Embryonic facial prominence (tissue), 1 donor: ENCODE data around the gene MAPK13.
"Not testable (repeated sequence)": the region's sequence is repeated elsewhere in the genome, so short reads cannot be mapped to it uniquely, and the experiment has no call there.

ENCODE experiments used
- DNase-seq: peaks from one replicate; pipeline ENCODE4 v3.0.0-alpha.2; 2016; ENCODE audit errors: extremely low spot score

Gene MAPK13

DNA sequence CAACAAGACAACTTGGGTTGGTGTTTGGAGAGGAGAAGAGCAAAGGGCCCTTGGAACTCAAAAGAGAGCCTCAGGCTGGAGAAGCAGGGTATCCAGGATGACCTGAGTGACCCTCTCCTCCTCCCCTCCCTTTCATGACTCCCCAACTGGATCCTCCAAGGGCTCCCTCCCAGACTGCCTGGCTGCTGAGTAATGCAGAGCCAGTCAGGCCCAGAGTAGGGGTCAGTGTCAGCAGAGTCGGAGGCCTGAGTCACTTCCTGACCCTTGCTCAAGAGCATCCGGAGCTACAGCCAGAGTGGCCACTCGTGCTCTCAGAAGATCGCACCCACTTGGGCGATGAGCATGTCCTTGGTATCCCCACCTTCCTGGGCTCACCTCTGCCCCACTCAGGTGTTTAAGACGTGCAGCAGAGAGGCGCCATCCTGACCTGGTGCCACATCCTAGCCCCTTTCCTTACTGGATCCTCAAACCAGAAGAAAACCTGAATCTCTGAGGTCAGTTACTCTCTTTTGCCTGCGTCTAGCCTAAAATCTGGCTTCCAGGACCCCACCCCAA is 2.8 kb upstream of the MAPK13 start:
- DNase-seq, result no peak

DNA sequence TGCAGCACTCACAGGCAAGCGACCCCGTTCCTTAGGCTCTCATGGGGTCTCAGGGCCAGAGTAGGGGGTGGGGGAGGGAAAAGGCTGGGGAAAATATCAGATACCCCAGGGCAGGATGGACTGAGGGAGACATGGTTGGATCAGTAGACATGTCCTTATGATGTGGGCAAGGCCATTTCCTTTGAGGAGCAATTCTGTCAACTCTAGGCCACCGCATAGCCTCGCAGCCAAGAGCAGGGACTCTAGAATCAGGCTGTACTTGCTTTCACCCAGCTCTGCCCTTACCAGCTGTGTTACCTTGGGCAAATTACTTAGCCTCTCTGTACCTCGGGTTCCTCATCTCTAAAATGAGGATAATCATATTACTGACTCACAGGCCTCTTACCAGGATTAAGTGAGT is 2.2 kb upstream of the MAPK13 start:
- DNase-seq, result no peak

DNA sequence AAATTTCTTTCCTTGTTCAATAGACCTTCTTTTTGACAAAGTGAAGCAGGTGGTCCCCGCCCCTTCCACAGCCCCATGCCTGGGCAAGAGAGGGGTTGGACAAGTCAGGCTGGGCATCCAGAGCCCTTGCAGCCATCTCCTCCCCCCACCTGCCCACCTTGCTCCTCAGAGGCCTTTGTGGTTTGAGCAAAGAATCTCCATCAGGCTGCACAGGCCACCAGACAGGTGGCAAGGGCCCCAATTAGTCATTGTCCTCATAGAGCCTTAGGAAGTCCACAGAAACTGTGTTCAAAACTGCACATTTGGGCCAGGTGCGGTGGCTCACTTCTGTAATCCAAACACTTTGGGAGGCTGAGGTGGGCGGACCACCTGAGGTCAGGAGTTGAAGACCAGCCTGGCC is 1.5 kb upstream of the MAPK13 start:
- no peak for DNase-seq

DNA sequence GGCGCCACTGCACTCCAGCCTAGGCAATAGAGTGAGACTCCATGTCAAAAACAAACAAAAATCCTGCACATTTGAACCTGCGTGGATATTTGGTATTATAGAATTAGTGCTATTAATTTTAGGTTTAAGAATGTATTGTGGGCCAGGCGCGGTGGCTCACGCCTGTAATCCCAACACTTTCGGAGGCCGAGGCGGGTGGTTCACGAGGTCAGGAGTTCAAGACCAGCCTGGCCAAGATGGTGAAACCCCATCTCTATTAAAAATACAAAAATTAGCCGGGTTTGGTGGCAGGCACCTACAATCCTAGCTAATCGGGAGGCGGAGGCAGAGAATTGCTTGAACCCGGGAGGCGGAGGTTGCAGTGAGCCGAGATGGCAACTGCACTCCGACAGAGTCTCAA is 979 bp upstream of the MAPK13 start:
- not testable (repeated sequence) for DNase-seq

DNA sequence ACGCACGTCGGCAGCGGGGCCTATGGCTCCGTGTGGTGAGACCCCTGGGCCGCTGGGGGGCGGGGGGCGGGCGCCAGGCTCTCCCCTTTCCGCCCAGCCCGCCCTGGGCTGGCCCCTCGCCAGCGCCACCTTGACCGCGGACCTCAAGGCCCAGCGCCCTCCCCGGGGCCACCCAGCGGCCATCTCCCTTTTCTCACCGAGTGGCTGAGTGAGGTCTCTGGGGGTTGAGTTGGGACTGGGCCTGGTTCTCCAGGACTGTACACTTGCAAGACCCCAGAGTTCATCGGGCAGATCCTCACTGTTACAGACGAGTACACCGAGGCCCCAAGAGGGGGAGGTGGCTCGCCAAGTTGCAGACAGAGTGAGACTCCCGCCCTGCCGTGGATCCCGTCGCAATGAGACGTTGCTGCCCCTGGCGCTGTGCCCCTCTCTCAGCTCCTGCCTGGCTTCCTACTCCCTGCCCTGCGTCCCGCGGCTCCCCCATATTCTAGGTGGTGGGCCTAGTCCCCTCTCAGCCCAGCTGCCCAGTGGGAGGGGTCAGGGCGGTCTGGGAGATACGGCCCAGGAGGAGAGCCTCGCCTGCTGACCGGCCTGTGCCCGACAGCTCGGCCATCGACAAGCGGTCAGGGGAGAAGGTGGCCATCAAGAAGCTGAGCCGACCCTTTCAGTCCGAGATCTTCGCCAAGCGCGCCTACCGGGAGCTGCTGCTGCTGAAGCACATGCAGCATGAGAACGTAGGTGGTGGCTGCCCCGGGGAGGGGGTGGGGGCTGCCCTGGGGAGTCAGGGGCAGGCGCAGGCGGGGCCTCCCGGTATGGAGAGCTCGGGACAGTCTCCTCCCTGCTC is 576 bp downstream of the MAPK13 start:
- no peak for DNase-seq

DNA sequence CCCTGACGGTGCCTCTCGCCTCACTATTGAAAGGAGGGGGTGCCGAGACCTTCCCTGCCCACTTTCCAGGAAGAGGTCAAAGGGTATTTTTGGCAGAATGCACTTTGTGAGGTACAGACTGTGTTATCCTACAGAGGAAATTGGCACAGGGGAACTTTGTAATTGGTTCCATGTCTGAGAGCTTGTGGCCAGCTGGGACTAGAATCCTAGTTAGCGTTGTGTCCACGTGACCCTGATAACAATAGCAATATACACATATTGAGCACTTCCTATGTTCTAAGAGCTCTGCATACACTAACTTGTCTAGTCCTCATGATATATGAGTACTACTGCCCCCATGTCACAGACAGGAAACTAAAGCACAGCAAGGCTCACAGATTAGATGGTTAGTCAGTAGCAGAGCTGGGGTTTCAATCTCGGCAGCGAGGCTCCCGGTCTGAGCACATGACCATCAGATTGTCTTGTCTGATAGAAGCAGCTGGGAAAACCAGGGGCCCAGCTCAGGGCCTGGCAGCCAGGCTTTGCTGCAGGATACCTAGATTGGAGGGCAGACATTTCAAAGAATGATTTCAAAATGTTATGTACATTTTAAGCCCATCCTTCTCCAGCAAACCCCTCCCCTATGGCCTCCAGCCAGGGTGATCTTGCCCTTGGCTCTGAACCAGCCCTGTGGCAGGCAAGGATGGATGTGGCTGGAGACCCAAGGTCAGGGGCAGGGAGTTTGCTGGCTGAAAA is 1.4 kb downstream of the MAPK13 start:
- no peak for DNase-seq

DNA sequence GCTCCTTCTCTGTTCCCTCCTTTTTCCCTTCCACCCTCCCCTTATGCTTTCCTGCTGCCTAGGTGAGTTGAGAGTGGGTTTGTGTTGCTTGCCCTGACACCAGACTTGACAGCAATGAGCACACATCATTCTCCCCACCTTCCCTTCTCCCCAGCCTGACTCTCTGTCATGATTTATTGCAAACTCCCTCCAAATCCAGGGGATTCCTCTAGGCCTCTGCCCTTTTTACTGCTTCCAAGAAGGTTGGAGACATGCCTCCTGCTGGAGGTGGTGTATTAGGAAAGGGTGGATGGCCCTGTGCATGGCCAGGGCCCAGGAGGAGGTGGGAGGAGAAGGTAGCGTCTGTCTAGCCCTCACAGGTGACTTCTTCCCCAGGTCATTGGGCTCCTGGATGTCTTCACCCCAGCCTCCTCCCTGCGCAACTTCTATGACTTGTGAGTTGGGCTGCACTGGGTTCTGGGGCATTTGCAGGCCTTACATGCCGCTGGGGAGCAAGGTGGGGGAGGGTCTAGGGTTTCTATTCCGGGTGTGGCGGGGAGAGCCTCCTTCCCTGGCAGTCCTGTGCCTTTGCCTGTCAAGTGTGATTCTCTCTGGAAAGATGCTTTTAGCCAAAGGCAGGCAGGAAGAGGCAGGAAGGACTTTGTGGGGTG is 2.1 kb downstream of the MAPK13 start:
- DNase-seq, result no peak

DNA sequence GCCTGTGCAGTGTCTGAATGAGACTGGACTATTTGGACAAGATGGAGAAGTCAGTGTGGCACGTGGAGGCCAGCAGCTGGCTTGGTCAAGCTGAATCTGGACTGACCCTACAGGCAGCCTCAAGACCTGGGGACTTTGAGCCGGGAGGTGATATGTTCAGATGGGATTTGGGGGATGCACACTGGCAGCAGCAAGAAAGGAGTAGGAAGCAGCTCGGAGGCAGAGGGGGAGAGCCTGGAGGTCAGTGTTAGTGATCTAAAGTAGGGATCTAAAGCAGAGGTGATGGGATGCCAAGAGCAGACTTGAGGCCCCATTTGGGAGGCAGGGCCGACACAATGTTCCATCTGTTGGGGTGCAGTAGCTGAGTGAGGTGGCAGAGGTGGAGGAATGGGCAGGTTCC is 2.8 kb downstream of the MAPK13 start:
- DNase-seq, result no peak

DNA sequence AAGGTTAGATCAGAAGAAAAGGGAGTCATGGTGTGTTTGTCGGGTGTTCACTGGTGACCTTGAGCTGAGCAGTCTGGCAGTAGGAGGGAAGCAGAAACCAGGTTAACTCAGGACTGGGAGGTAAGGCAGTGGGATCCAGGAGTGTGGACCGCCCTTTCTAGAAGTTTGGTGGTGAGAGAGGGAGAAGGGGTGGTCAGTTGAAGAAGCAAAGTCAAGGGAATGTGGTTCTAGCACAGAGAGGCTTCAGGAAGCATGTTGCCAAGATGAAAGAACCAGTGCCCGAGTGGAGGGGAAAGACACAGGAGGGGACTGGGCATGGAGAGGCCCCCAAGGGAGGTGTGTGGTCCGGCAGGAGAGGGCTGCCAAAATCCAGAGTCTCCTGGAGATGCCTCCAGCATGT is 3.6 kb downstream of the MAPK13 start:
- DNase-seq, result no peak

DNA sequence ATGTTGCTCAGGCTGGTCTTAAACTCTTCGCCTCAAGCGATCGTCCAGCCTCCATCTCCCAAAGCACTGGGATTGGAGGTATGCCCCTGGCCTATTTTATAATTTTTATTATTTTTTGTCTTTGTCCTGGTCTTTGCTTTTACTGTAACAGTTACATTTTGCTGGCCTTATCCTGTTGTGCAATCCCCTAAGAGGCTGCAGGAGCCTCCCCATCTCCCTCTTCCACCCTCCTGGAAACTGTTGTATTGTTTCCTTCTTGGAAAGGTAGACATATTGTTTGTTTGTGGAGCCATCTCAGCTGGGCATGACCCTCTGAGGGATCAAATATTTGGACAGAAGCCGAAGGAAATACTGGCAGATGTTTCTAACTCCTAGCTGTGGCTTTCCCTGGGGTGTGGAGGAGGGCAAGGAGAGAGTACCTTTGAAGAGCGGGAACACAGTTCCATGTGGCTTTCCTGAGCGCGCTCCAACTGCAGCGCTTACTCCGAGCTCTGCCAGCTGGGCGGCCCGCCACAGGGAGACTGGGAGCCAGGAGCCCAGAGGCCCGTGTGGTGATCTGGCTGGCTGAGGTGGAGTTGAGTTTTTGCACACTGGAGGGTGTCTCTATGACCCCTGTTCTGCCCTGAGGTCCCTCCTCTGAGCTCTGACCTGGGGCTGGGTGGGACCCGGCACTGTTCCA is 4.9 kb downstream of the MAPK13 start:
- DNase-seq, result no peak

DNA sequence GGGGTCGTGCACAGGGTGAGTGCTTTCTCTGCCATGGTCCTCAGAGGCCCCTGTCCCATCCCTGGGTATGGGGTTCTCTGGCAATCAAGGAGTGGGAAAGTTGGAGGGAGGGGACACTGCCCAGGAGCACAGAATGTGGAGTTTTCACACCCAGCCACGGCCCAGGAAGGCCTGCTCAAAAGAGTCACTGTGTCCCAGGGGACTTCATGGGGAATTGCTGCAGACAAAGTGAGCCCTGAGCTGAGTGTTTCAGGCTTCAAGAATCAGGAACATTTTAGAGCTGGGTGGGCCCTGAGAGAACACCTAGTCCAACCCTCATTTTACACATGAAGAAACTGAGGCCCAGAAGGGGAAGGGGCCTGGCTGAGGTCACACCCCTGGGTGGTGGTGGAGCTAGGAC is 5.7 kb downstream of the MAPK13 start:
- DNase-seq, result no peak

DNA sequence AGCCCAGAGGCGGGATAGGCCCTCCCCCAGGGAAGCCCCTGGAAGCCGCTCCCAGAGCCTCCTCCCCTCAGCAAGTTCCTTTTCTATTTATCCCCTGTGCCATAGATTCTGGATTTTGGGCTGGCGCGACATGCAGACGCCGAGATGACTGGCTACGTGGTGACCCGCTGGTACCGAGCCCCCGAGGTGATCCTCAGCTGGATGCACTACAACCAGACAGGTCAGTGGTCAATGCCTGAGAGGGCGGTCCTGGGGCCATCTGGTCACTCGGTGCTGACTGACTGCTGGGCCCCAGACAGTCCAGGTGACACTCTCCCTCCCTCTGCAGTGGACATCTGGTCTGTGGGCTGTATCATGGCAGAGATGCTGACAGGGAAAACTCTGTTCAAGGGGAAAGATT is 6.2 kb downstream of the MAPK13 start:
- no peak for DNase-seq

DNA sequence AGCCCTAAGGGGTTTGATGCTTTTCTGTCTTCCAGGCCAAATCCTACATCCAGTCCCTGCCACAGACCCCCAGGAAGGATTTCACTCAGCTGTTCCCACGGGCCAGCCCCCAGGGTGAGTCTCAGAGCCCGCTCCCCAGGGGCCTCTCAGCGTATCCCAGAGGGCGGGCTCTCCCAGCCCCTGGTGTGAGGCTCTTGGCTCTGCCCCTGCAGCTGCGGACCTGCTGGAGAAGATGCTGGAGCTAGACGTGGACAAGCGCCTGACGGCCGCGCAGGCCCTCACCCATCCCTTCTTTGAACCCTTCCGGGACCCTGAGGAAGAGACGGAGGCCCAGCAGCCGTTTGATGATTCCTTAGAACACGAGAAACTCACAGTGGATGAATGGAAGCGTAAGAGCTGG is 8.4 kb downstream of the MAPK13 start:
- DNase-seq, result no peak

DNA sequence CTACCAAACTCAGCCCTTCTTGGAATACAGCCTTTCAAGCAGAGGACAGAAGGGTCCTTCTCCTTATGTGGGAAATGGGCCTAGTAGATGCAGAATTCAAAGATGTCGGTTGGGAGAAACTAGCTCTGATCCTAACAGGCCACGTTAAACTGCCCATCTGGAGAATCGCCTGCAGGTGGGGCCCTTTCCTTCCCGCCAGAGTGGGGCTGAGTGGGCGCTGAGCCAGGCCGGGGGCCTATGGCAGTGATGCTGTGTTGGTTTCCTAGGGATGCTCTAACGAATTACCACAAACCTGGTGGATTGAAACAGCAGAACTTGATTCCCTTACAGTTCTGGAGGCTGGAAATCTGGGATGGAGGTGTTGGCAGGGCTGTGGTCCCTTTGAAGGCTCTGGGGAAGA is 9.1 kb downstream of the MAPK13 start:
- no peak for DNase-seq

DNA sequence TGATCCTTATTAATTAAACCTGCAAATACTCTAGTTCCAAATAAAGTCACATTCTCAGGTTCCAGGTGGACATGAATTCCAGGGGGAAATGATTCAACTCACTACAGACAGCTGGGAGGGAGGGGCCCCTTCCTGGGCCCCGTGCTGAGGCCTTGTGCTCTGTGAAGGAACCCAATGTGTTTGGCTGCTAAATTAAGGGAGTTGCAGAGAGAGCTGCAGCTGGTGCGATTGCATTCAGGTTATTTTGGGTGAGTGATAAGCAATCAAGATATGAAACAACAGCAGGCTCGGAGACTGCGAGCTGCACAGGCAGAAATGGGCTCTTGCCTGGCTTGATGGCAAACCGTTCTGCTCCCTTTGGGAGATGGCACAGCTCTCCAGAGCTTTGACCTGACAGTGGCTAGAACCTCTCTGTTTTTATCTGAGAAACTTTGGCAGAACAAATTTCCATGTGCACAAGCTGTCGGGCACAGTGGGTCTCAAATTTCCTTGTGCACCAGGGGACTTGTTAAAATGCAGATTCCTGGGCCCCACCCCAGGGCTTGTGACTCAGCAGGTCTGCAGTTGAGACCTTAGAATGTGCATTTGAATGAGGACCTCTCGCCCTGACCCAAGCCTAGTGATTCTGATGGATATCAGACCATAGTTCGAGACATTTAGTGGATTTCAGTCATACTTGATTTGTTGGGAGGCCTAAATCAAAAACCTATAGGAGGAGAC is 9.8 kb downstream of the MAPK13 start:
- no peak for DNase-seq

DNA sequence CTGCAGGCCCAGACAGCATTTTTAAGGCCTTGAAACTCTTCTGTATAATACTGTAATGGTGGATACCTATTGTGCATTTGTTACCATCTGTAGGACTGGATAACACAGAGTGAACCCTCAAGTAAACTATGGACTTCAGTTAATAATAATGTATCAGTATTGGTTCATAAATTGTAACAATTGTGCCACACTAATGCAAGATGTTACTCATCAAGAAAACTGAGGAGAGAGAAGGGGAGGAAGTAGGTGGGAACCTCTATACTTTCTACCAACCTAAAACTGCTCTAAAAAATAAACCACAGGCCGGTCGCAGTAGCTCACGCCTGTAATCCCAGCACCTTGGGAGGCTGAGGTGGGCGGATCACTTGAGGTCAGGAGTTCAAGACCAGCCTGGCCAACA is 10.8 kb downstream of the MAPK13 start:
- DNase-seq, result no peak

DNA sequence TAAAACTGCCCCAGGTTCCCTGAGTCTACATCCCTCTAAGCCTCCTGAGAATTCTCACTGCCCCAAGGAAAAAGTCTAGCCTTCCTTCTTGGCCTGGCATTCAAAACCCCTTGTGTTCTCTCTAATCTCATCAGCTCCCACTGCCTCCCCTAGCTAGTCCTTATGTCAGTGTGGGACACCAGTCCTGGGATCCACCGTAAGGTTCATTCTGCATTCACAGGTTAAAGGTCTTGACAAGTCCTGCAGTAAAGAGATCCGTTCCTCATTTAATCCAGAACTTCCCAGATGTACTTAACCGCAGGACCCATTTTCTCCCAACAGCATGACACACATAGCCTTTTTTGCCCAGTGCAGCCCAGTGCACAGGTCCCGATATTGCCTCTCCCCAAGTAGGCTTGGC is 11.6 kb downstream of the MAPK13 start:
- DNase-seq, result no peak

DNA sequence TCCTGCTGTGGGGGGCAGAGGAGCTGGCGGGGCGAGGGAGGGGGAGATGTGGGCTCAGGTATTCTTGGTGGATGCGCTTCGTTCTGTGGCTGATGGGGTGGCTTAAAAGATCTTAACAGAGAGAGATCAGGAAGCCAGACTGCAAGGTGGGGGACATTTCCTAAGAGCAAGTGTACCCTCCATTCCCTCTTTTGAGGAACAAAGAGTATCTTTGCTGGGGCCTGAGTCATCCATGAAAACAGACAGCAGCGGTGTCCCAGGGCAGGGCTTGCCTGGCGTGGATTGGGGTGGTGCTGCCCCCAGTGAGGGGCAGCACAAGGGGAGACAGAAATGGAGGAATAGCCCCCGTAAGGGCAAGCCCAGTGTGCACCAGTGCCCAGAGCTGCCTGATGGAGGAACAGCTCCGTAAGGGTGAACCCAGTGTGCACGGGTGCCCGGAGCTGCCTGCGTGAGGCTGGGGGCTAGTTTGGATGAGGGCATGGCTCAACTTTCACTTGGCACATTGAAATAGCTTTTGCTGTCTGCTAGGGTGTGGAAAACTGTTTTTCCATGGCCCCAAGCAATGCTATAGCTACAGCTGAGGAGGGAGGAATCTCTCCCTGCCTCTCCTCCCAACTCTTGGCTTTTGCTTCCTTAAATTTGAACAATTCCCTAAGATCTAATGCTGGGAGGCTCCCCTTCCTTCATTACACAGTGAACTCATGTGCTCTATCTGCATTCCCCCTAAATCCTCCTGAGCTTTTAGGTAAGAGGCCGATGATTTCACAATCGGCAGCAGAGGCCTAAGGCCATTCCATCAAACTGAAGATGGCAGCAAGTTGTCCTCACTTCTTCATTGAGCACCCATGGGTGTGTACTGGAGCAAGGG is 12.9 kb downstream of the MAPK13 start:
- no peak for DNase-seq

DNA sequence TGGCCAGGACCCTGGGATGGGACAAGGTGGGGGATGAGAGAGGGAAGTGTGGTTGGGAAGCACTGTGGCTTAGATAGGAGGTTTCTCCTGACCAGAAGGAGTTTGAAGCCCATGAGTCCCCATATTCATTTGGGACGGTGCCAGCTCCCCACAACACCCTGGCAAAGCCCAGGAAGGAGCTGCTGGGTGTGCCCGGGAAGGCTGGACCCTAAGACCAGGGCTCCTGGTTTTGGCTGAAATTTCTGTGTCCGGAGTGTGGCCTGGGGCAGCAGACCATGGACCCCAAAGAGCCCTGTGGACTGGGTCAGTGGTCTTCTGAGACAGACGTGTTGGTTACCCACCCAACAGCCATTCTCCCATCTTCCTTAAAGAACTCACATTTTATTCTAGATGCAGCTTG is 15.2 kb downstream of the MAPK13 start:
- no peak for DNase-seq

DNA sequence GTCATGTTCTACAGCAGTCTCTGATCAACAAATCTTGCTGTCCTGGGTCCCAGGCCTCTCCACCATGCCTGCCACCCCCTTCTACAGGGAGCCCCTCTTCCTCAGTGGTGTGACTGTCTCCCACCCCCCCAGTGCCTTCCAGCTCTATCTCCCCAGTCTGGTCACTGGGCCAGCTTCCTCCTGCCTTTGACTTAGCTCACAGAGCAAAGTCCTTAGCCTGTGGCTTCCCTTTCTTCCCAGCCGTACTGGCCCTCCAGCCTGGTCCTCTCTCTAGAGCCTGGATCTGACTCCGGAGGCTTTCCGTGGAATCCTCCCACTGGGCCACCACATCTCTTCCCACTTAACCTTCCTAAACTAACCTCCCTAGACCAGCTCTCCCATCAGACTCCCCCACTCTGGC is 17.0 kb downstream of the MAPK13 start:
- no peak for DNase-seq
